ENCODE measurements around the gene DNASE1L3.

Gene DNASE1L3

DNA sequence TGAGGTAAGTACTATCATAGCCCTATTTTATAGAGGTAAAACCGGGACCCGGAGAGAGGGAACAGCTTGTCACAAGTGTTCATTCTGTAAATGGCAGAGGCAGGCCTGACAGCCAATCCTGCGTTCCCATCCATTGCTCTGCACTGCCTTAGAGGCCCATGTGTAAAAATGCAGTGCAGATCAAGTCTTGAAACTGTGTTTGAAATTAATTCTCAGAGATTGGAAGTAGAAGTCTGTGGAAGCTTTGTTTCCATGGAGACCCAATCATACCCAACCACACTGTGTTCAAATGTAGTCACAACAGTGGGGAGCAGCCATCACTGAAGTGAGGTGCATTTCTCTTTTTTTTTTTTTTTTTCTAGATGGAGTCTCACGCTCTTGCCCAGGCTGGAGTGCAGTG, 13.1 kb upstream of the DNASE1L3 start:
- DNase-seq (ENCODE audit: low read depth, low spot score) = no peak
- no peak overlapping the region for H3K27ac ChIP-seq
- no peaks in the 10 kb centered on the region for H3K36me3 ChIP-seq (ENCODE audit: insufficient read depth, low read length)
- H3K4me3 ChIP-seq = no peak overlapping the region
- no peak overlapping the region for H3K9ac ChIP-seq (ENCODE audit: insufficient read length)
- TF ChIP-seq FOXP2 (optimal IDR thresholded peaks at IDR 0.05; ENCODE audit: control extremely low read depth, extremely low read length, insufficient read depth) = no peak
- TF ChIP-seq EZH2 (IDR thresholded peaks at IDR 0.05) = no peak
- TF ChIP-seq POLR2AphosphoS5 (IDR thresholded peaks at IDR 0.05; ENCODE audit: borderline replicate concordance, low read depth, low read length) = no peak
- no peaks in the 10 kb centered on the region for H3K9me3 ChIP-seq (ENCODE audit: low read depth, low read length)

GRCh38 chr3:58222161-58222724, 11.5 kb upstream of the DNASE1L3 start:
- no peak for DNase-seq (ENCODE audit: low read depth, low spot score)
- Histone ChIP-seq H3K9ac (ENCODE audit: insufficient read length) (no peak overlapping the region), H3K27ac (no peak overlapping the region), H3K36me3 (ENCODE audit: insufficient read depth, low read length) (no peaks in the 10 kb centered on the region), H3K9me3 (ENCODE audit: low read depth, low read length) (no peaks in the 10 kb centered on the region), H3K4me3 (no peak overlapping the region)
- TF ChIP-seq EZH2 (IDR thresholded peaks at IDR 0.05) (no peak), FOXP2 (optimal IDR thresholded peaks at IDR 0.05; ENCODE audit: control extremely low read depth, extremely low read length, insufficient read depth) (no peak), POLR2AphosphoS5 (IDR thresholded peaks at IDR 0.05; ENCODE audit: borderline replicate concordance, low read depth, low read length) (no peak)

- no peak overlapping the region for H3K9ac ChIP-seq (ENCODE audit: insufficient read length)
- DNase-seq (ENCODE audit: low read depth, low spot score) = no peak
- H3K36me3 ChIP-seq (ENCODE audit: insufficient read depth, low read length) = no peaks in the 10 kb centered on the region
- H3K4me3 ChIP-seq = no peak overlapping the region
- H3K27ac ChIP-seq = no peak overlapping the region
- H3K9me3 ChIP-seq (ENCODE audit: low read depth, low read length) = no peaks in the 10 kb centered on the region
- TF ChIP-seq FOXP2 (optimal IDR thresholded peaks at IDR 0.05; ENCODE audit: control extremely low read depth, extremely low read length, insufficient read depth) (no peak), POLR2AphosphoS5 (IDR thresholded peaks at IDR 0.05; ENCODE audit: borderline replicate concordance, low read depth, low read length) (no peak)
Observed at GRCh38 chr3:58218904-58219303, 8.1 kb upstream of the DNASE1L3 start.

- no peak overlapping the region for H3K27ac ChIP-seq
- H3K36me3 ChIP-seq (ENCODE audit: insufficient read depth, low read length) = no peaks in the 10 kb centered on the region
- H3K4me3 ChIP-seq = no peak overlapping the region
- DNase-seq (ENCODE audit: low read depth, low spot score) = no peak
- no peaks in the 10 kb centered on the region for H3K9me3 ChIP-seq (ENCODE audit: low read depth, low read length)
- no peak for TF ChIP-seq EZH2 (IDR thresholded peaks at IDR 0.05)
- peak; percentile 19 for TF ChIP-seq FOXP2 (optimal IDR thresholded peaks at IDR 0.05; ENCODE audit: control extremely low read depth, extremely low read length, insufficient read depth)
- TF ChIP-seq POLR2AphosphoS5 (IDR thresholded peaks at IDR 0.05; ENCODE audit: borderline replicate concordance, low read depth, low read length) = no peak
- H3K9ac ChIP-seq (ENCODE audit: insufficient read length) = no peak overlapping the region
Observed at GRCh38 chr3:58217209-58217811, 6.5 kb upstream of the DNASE1L3 start.

DNA sequence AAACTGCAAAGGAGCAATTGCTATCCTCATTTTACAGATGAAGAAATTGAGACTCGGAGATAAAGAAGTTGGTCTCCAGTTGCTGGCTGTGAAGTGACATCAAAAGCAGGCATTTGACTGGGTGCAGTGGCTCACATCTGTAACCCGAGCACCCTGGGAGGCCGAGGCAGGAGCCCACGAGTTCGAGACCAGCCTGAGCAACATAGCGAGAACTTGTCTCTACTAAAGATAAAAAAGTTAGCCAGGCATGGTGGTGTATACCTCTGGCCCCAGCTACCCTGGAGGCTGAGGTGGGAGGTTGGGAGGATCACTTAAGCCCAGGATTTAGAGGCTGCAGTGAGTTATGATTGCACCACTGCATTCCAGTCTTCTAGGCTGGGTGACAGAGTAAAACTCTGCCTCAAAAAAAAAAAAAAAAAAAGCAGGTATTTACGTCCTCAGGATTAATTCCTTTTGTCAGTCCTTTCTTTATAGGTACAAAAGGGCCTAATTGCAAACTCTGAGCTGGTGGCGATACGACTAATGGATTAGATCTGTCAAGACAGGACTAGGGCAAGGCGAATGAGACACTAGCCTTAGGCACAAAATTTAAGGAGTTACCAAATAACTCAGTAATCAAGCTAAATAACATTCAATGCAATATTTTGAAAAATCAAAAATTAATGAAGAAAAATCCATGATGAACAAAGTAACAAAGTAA, 5.9 kb upstream of the DNASE1L3 start:
- no peaks in the 10 kb centered on the region for H3K36me3 ChIP-seq (ENCODE audit: insufficient read depth, low read length)
- no peak overlapping the region for H3K9ac ChIP-seq (ENCODE audit: insufficient read length)
- no peaks in the 10 kb centered on the region for H3K9me3 ChIP-seq (ENCODE audit: low read depth, low read length)
- DNase-seq (ENCODE audit: low read depth, low spot score) = no peak
- TF ChIP-seq EZH2 (IDR thresholded peaks at IDR 0.05) = no peak
- TF ChIP-seq FOXP2 (optimal IDR thresholded peaks at IDR 0.05; ENCODE audit: control extremely low read depth, extremely low read length, insufficient read depth) = no peak
- no peak for TF ChIP-seq POLR2AphosphoS5 (IDR thresholded peaks at IDR 0.05; ENCODE audit: borderline replicate concordance, low read depth, low read length)
- H3K27ac ChIP-seq = no peak overlapping the region
- no peak overlapping the region for H3K4me3 ChIP-seq

DNA sequence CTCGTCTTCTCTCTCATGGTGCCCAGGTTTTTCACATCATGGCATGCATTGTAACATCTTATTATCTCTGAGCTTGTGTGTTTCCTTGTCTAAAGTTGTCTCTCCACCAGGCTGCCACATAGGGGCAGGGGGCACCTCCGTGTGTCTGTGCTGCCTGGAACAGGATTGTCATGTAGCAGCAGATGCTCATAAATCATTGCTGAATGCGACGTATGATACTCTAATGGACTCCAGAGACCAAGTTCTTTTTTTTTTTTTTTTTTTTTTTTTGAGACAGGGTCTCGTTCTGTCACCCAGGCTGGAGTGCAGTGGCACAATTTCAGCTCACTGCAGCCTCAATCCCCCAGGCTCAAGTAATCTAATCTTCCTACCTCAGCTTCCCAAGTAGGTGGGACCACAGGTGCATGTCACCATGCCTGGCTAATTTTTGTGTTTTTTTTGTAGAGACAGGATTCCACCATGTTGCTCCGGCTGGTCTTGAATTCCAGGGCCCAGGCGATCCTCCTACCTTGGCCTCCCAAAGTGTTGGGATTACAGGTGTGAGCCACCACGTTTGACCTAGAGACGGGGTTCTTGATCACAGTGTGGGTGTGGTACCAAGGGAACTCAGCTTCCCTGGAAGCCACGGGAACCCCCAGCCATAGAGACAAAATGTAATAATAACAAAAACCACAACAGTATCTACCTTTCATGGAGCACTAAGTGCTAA, 4.7 kb upstream of the DNASE1L3 start:
- no peak for DNase-seq (ENCODE audit: low read depth, low spot score)
- Histone ChIP-seq H3K9ac (ENCODE audit: insufficient read length) (no peak overlapping the region), H3K36me3 (ENCODE audit: insufficient read depth, low read length) (no peaks in the 10 kb centered on the region), H3K9me3 (ENCODE audit: low read depth, low read length) (no peaks in the 10 kb centered on the region), H3K4me3 (no peak overlapping the region), H3K27ac (no peak overlapping the region)
- no peak for TF ChIP-seq FOXP2 (optimal IDR thresholded peaks at IDR 0.05; ENCODE audit: control extremely low read depth, extremely low read length, insufficient read depth)
- TF ChIP-seq POLR2AphosphoS5 (IDR thresholded peaks at IDR 0.05; ENCODE audit: borderline replicate concordance, low read depth, low read length) = no peak
- no peak for TF ChIP-seq EZH2 (IDR thresholded peaks at IDR 0.05)

DNA sequence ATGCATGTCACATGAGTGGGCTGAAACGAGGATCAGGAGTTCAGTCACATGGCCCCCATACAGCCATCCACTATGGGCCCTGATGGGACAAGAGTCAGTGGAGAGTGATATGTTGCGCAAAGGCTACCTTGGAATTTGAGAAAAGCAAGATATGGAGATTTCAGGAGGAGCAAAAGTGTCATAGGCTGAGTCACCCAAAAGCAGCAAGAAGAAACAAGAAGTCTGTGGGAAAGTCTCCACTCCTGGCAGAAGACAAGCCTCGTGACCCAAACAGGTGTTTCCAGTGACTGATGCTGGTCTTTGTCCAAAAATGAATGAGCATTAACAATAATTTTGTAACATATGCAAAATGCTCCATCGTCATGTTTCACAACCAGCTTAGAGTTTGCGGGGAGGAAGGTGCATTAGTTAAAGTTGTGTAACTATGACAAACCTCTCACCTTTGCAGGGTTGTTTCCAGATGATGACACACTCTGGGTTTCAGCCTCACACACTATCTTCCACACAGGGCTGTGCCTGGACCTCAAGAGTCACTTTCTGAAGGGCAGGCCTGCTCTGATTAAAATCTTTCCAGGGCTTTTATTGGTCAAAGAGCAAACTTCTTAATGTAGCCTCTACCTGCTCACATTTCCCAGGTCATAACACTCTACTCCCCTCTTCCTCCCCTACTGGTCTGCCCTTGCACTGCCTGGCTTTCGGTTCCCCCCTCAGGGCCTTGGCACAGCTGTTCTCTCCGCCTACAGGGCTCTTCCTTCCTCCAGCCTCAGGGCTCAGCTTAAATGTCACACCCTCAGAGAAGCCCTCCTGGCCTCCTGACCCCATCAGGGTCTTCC, 3.9 kb upstream of the DNASE1L3 start:
- H3K4me3 ChIP-seq = no peak overlapping the region
- DNase-seq (ENCODE audit: low read depth, low spot score) = no peak
- H3K9me3 ChIP-seq (ENCODE audit: low read depth, low read length) = no peaks in the 10 kb centered on the region
- no peaks in the 10 kb centered on the region for H3K36me3 ChIP-seq (ENCODE audit: insufficient read depth, low read length)
- H3K27ac ChIP-seq = no peak overlapping the region
- H3K9ac ChIP-seq (ENCODE audit: insufficient read length) = no peak overlapping the region
- no peak for TF ChIP-seq FOXP2 (optimal IDR thresholded peaks at IDR 0.05; ENCODE audit: control extremely low read depth, extremely low read length, insufficient read depth)
- no peak for TF ChIP-seq EZH2 (IDR thresholded peaks at IDR 0.05)
- TF ChIP-seq POLR2AphosphoS5 (IDR thresholded peaks at IDR 0.05; ENCODE audit: borderline replicate concordance, low read depth, low read length) = no peak
